WI38 (cell line): Measurements from ENCODE around the gene DRC7.

Experiments used
- H3K4me3 ChIP-seq: 2 replicates; pipeline ENCODE4 v1.5.1; 2011; ENCODE audit warnings: low read depth, mild to moderate bottlenecking, control low read depth, low read length
- TF ChIP-seq, protein P1 (sequence below): IDR thresholded peaks from 2 replicates; pipeline ENCODE4 v1.5.1; 2012; ENCODE audit warnings: low read depth, mild to moderate bottlenecking, control low read depth, low read length

Gene DRC7

DNA sequence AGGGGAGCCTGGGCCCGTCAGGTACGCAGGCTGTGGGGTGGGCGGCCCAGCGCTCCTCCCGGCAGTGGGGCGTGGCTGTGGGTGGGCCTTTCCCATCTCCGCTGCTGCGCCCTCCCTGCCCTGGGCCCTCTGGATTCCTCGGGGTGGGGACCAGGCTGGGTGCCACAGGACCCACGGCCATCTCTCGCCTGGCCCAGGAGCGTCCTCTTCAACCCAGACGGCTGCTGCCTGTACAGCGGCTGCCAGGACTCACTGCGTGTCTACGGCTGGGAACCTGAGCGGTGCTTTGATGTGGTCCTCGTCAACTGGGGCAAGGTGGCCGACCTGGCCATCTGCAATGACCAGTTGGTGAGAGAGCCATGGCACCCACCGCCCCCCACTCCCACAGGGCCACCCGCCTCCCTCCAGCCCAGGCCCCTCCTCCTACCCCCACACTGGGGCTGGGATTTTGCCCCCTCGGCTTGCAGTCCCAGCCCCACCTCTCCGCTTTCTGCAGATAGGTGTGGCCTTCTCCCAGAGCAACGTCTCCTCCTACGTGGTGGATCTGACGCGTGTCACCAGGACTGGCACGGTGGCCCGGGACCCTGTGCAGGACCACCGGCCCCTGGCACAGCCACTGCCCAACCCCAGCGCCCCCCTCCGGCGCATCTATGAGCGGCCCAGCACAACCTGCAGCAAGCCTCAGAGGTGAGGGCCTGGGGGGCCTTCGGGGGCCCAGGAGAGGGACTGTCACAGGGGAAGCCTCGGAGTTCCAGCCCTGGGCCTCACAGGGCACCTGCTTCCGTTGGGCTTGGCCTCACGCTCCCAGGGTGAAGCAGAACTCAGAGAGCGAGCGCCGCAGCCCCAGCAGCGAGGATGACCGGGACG lies 58.2 kb downstream of the DRC7 start:
- no peak overlapping the region for H3K4me3 ChIP-seq
- TF ChIP-seq, protein P1, sequence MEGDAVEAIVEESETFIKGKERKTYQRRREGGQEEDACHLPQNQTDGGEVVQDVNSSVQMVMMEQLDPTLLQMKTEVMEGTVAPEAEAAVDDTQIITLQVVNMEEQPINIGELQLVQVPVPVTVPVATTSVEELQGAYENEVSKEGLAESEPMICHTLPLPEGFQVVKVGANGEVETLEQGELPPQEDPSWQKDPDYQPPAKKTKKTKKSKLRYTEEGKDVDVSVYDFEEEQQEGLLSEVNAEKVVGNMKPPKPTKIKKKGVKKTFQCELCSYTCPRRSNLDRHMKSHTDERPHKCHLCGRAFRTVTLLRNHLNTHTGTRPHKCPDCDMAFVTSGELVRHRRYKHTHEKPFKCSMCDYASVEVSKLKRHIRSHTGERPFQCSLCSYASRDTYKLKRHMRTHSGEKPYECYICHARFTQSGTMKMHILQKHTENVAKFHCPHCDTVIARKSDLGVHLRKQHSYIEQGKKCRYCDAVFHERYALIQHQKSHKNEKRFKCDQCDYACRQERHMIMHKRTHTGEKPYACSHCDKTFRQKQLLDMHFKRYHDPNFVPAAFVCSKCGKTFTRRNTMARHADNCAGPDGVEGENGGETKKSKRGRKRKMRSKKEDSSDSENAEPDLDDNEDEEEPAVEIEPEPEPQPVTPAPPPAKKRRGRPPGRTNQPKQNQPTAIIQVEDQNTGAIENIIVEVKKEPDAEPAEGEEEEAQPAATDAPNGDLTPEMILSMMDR = no peak

DNA sequence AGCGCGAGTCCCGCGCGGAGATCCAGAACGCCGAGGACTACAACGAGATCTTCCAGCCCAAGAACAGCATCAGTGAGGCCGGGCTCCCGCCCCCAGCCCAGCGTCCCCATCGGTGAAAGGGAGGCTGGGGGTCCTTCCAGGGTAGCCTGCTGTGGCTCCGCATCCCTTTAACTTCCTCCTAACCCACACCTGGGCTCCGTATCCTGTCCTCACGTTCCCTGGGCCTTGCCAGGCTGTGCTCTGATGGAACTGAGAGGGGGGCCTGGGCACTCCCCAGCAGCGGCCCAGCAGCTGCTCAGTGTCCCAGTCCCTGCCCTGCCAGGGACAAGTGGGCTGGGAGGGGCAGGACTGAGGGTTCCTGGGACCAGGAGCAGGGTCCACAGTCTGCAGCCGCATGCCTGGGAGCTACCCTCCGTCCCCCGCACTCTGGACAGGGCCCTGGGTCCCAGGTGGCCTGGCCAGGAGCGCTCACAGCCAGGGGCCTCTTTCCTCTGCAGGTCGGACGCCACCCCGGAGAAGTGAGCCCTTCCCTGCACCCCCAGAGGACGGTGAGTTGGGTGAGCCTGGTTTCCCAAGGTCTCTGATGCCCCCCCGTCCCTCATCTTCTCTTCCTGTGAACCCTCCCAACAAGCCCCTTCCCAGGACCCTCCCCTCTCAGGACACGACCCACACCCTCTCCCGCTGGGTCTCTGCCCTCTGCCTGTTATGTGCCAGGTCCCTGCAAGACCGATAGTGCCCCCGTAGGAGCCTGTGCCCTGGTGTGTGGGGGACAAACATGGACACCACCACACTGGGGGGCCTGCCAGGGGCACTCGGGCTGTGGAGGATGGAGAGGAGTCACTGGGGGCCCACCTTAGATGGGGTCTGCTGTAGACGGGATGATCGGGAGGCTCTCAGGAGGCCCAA lies 59.1 kb downstream of the DRC7 start:
- TF ChIP-seq, protein P1 = no peak
- H3K4me3 ChIP-seq = no peak overlapping the region

DNA sequence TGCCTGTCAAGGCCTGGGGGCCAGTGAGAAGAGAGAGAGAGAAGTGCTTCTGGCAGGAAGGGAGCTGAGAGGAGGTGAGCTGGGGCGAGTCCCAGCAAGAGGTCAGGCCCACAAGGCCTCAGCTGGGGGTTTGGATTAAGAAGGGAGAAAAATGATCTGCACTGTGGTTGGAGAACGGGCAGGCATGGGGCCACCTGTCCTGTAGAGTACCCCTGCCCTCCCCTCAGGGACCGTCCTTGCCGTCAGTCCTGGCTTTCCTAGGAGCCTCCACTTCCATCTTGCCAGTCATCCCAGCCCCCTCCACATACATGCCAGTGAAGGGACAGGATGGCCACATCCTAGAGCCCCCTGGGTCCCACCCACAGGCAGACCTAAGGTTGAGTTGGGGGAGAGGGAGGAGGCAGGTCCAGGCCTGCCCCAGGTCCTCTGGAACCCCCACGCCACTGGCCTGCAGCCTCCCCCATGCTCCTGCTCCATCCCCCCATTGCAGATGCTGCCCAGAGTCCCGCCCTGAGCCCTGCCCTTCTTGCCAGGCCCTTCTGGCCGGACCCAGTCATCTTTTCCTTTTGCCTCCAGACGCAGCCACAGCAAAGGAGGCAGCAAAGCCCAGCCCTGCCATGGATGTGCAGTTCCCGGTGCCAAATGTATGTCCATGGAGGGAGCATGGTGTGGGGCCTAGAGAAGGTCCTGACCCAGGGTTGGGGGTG lies 59.9 kb downstream of the DRC7 start:
- TF ChIP-seq, protein P1 = no peak
- no peak overlapping the region for H3K4me3 ChIP-seq

DNA sequence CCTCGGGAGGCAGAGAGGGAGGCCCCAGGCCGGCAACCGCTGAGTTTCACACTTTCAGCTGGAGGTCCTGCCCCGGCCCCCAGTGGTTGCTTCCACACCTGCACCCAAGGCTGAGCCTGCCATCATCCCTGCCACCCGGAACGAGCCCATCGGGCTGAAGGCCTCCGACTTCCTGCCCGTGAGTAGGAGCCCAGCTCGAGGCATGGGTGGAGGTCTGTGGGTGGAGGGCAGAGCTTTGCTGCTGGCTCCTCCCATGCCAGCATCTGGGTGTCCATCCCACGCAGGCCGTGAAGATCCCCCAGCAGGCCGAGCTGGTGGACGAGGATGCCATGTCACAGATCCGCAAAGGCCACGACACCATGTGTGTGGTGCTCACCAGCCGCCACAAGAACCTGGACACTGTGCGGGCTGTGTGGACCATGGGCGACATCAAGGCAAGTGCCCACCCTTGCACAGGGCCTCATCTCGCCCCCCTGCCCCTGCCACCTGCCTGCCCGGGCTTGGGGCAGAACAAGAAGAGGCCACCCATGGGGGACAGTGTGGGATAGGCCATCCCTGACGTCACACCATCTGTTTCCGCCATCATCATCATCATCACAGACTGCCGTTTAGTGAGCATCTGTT lies 60.6 kb downstream of the DRC7 start:
- H3K4me3 ChIP-seq = no peak overlapping the region
- TF ChIP-seq, protein P1 = no peak

DNA sequence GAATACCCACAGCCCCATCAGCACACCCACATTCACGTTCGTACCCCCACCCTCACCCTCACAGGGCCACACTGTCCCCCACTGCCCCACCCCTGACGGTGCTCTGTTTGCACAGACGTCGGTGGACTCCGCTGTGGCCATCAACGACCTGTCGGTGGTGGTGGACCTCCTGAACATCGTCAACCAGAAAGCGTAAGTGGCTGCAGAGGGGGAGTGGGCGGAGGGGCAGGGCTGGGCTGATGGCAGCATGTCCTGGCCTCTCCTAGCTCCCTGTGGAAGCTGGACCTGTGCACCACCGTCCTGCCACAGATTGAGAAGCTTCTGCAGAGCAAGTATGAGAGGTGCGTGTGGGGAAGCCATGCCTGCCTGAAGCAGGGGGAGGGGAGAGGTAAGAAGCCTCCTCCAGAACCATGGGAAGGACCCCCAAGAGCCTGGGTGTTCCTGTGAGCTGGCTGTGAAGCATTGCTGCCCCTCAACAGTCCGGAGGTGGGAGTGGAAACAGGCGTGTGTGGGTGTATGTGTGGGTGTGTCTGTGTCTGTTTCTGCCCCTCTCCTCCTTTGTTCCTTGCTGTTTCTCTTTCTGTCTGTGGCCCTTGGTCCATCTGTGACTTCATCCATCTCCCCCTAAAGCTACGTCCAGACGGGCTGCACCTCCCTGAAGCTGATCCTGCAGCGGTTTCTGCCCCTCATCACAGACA lies 61.3 kb downstream of the DRC7 start:
- no peak overlapping the region for H3K4me3 ChIP-seq
- TF ChIP-seq, protein P1 = no peak
